WERI-Rb-1 (cell line): ENCODE data around the gene STK32A.

Experiments used
- DNase-seq: peaks from one replicate; pipeline ENCODE4 v3.0.0-alpha.2; 2020
- H3K27ac ChIP-seq: fragments of 250-450 bp; sonication (Bioruptor Pico); 2 replicates; pipeline ENCODE4 v1.5.1; 2020; ENCODE audit warnings: mild to moderate bottlenecking, moderate library complexity
- H3K27me3 ChIP-seq: fragments of 250-450 bp; sonication (Bioruptor Pico); 2 replicates; pipeline ENCODE4 v1.5.1; 2021; ENCODE audit warnings: mild to moderate bottlenecking, low read depth, moderate library complexity; ENCODE audit not compliant: insufficient read depth, severe bottlenecking
- H3K36me3 ChIP-seq: fragments of 250-450 bp; sonication (Bioruptor Pico); 2 replicates; pipeline ENCODE4 v1.5.1; 2020; ENCODE audit warnings: mild to moderate bottlenecking, moderate library complexity
- H3K4me3 ChIP-seq: 2 replicates; pipeline ENCODE4 v1.5.1; 2011; ENCODE audit warnings: low read depth, mild to moderate bottlenecking, control low read depth, low read length
- H3K9me3 ChIP-seq: fragments of 250-450 bp; sonication (Bioruptor Pico); 2 replicates; pipeline ENCODE4 v1.5.1; 2021; ENCODE audit warnings: mild to moderate bottlenecking, moderate library complexity; ENCODE audit not compliant: severe bottlenecking
- CTCF ChIP-seq: IDR thresholded peaks from 2 replicates; pipeline ENCODE4 v1.5.1; 2011; ENCODE audit warnings: low read depth, mild to moderate bottlenecking, control low read depth, inconsistent platforms, low read length

STK32A gene

GRCh38 chr5:147234825-147235635 lies at the start of gene STK32A:
TSS of gene STK32A (plus strand) at chr5:147235026. CDS start at chr5:147239635, 4,609 bp downstream.
- H3K36me3 ChIP-seq = no peaks in the 10 kb centered on the region
- peak; percentile 89 for DNase-seq
- H3K27me3 ChIP-seq = no peaks in the 10 kb centered on the region
- H3K27ac ChIP-seq = no peak within 1 kb of the TSS
- H3K4me3 ChIP-seq = peak within 1 kb of the TSS; percentile 62
- H3K9me3 ChIP-seq = no peaks in the 10 kb centered on the region
- TF ChIP-seq CTCF = peak; percentile 63

DNA sequence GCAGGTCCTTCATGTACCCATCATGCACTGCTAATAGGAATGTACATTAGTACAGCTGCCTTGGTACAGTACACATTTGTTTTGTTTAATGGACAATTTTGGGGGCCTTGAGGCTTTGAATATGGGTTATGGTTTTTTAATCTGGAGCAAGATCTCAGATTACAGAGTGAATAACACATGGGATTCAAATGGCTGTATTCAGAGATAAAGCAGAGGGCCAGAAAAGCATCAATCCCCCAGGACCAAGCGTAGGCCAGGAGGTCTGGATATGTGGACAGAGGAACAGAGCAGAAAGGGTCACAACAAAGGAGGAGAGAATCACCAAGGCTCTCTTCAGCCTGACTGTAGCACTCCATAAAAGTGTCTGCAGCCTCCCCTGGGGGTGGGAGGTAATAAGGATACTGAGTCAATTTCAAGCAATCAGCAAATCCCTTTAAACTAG lies 47.7 kb upstream of the STK32A start:
- Histone ChIP-seq H3K9me3 (no peaks in the 10 kb centered on the region), H3K36me3 (no peaks in the 10 kb centered on the region), H3K27me3 (no peaks in the 10 kb centered on the region), H3K4me3 (no peak overlapping the region), H3K27ac (no peak overlapping the region)
- DNase-seq = no peak
- TF ChIP-seq CTCF = 0 out of 2 replicates have a peak, but pooled peaks have one; percentile 16

DNA sequence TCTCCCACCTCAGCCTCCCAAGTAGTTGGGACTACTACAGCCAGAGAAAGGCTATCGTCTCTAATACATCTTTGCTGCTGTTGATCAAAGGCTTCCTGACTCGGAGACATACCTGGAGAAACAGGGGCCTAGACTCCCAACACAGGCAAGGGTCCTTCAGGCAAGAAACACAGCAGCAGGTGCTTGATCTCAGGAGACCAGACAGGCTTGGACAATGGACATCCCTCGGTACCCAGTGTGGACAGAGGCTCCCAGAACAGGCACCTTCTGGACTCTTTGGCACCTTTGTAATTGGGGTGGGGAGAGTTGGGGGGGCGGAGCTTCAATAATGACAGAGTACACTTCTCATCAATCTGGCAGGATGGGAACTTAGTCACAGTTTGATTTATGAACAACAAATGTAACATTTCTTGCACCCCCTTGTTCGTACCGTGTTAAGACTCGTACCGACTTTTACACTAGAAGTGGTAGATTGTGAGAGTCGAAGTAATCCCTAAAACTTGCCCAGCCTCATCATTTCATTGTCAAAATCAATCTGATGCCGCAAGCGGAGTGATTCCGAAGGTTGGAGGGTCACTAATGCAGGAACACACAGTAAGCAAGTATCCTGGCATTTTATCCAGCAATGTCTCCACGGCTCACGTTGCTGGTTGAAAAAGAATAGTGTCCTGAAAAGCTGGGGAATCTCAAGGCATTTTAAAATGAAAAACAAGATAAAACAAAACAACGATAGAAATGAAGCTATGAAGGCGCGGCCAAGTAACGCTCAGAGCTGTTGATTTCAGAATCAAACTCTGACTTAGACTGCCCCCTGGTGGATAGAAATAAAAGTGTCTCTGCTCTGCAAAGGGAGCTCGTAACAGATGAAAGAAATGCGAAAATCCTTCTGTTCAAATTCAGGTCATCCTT lies 46.4 kb upstream of the STK32A start:
- Histone ChIP-seq H3K4me3 (no peak overlapping the region), H3K27ac (no peak overlapping the region), H3K27me3 (no peaks in the 10 kb centered on the region), H3K9me3 (no peaks in the 10 kb centered on the region), H3K36me3 (no peaks in the 10 kb centered on the region)
- TF ChIP-seq CTCF = peak; percentile 58
- DNase-seq = peak; percentile 44

DNA sequence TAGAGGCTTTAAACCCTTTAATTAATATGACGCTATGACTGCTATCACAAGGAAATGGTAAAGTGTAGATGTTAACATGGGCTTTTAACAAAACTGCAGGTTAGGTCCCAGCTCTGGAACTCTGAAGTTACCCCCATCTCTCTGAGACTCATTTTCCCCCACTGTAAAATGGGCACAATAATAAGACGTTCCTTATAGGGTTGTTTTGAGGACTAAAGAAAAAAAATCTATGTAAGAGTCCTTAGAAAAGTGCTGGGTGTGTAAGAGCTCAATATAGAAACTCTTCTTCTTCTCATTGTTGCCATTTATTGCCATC lies 45.8 kb upstream of the STK32A start:
- Histone ChIP-seq H3K4me3 (no peak overlapping the region), H3K27ac (no peak overlapping the region)
- no peak for DNase-seq

GRCh38 chr5:147190331-147190730 lies 44.5 kb upstream of the STK32A start:
- no peaks in the 10 kb centered on the region for H3K27me3 ChIP-seq
- no peak for TF ChIP-seq CTCF
- no peak overlapping the region for H3K27ac ChIP-seq
- DNase-seq = no peak
- no peaks in the 10 kb centered on the region for H3K36me3 ChIP-seq
- no peak overlapping the region for H3K4me3 ChIP-seq
- H3K9me3 ChIP-seq = no peaks in the 10 kb centered on the region

More for the DNA sequence above, 45.8 kb upstream of the STK32A start:
- no peaks in the 10 kb centered on the region for H3K36me3 ChIP-seq
- no peak for TF ChIP-seq CTCF
- no peaks in the 10 kb centered on the region for H3K27me3 ChIP-seq
- H3K9me3 ChIP-seq = no peaks in the 10 kb centered on the region
